Activated naive CD4-positive, alpha-beta T cell treated with Interleukin-2 at 50 U/mL for 16 hours (primary cell): ENCODE data around the gene NAGS.
"Not testable (repeated sequence)": the region's sequence is repeated elsewhere in the genome, so short reads cannot be mapped to it uniquely, and the experiment has no call there.

Source experiments
- DNase-seq: peaks from one replicate; pipeline ENCODE4 v3.0.0-alpha.2; 2020

NAGS gene

DNA sequence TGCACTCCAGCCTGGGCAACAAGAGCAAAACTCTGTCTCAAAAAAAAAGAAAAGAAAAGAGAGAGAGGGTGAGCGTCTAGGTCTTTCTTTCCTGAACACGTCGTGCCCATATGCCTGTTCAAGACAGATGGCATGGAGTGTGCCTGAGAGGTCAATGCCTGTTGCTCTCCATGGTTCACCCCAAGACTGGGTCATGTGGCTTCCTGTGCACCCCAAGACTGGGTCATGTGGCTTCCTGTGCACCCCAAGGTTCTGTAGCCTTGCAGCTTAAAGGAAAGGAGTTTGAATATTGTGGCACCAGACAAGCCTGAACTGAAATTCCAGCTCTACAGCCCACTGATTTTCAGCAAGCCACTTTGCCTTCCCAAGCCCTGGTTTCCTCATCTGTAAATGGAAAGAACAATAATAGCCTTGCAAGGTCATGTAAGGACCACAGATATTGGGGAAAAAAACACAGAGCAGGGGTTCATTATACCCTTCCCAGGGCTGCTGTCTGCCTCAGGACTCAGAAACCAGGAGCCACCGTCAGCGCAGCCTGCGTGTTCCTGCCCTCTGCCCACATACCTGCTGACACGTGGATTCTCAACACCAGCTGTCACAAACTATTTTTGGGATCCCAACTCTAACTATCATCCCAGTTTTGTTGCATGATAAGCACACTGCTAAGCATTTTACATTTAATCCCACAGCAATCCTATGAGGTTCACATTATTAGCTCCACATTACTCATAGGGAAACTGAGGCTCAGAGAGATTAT lies 18.0 kb upstream of the NAGS start:
- DNase-seq: no peak

- DNase-seq: no peak
Observed at GRCh38 chr17:43987131-43988021, 17.0 kb upstream of the NAGS start.

DNA sequence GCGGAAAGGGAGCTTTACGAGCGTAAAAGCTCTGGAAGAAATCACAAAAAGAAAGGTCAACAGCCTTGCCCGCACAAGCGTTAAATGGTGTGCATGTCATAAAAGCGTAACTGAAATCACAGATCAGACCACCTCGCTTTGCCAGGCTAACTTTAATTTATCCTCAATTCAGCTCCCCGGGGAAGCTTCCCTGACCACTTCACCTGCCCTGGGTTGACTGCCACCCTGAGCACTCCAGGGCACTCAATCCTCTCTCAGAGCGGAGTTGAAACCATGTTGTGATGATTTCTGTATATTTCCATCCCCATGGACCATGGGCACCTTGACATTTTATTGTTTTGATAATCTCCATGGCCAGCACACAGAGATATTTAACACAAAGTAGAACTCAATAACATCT lies 16.1 kb upstream of the NAGS start:
- no peak for DNase-seq

GRCh38 chr17:43992641-43993040 lies 11.8 kb upstream of the NAGS start:
- DNase-seq: no peak

GRCh38 chr17:43994272-43995149 lies 9.9 kb upstream of the NAGS start:
- DNase-seq: peak; percentile 70

DNA sequence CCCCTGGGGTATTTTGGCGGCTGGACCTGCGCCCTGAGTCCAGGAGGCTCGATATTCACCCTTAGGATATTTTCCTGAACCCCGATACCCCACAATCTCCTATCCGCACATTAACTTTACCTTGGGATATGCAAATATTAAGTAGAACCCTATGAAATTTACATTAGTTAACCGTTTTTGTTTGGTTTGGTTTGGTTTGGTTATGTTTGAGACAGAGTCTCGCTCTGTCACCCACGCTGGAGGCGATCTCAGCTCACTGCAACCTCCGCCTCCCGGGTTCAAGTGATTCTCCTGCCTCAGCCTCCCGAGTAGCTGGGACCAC lies 9.3 kb upstream of the NAGS start:
- DNase-seq: no peak

DNA sequence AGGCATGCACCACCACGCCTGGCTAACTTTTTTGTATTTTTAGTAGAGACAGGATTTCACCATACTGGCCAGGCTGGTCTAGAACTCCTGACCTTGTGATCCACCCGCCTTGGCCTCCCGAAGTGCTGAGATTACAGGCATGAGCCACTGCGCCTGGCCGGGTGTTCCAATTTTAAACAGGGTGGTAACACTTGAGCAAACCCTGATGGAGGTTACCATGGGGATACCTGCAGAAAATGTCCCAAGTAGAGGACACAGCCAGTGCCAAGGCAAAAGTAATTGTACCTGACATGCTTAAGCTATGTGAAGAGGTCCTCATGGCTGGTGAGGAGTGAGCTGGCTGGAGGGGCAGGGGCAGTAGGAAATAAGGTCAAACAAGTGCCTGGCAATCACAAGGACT lies 7.2 kb upstream of the NAGS start:
- DNase-seq: not testable (repeated sequence)

- no peak for DNase-seq
Observed at GRCh38 chr17:43998552-43998951, 5.9 kb upstream of the NAGS start.

DNA sequence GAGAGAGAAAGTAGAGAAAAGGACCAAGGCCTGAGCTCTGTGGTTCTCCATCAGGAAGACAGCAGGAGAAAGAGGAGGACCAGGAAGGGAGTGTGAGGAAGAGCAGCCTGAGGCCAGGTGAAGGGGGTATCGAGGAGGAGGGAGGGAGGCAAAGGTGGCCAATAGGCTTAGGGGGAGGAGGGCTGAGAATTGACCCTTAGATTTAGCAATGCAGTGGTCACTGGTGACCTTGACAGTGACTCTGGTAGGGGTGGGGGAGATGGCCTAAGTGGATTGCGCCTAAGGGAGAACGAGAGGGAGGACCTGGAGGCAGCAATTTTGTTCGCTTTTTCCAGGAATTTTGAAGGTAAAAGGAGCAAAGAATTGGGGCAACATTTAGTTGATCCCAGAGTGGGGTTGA lies 5.4 kb upstream of the NAGS start:
- no peak for DNase-seq

DNA sequence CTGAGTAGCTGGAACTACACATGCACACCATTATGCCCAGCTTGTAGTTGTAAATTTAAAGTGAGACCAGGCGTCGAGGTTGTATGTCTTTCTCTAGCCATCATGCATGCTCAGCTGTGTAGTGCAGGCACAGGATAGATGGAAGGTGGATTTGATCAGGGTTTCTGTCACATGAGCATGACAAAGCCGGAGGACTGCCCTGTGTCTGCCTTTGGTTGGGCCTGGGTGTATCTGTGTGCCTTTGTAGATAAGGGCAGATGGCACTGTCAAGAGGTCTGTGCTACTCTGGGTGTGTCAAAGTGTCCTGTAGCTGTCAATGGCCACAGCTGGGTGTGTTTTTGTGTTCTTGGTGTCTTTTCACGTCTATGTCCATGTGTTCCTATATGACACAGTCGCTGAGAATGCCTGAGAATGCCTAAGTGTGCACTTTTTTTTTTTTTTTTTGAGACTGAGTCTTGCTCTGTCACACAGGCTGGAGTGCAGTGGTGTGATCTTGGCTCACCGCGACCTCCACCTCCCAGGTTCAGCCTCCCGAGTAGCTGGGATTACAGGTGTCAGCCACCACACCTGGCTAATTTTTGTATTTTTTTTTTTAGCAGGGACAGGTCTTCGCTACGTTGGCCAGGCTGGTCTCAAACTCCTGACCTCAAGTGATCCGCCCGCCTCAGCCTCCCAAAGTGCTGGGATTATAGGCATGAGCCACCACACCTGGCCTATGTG lies 4.1 kb upstream of the NAGS start:
- no peak for DNase-seq

- DNase-seq: no peak
Observed at GRCh38 chr17:44000871-44001460, 3.5 kb upstream of the NAGS start.

DNA sequence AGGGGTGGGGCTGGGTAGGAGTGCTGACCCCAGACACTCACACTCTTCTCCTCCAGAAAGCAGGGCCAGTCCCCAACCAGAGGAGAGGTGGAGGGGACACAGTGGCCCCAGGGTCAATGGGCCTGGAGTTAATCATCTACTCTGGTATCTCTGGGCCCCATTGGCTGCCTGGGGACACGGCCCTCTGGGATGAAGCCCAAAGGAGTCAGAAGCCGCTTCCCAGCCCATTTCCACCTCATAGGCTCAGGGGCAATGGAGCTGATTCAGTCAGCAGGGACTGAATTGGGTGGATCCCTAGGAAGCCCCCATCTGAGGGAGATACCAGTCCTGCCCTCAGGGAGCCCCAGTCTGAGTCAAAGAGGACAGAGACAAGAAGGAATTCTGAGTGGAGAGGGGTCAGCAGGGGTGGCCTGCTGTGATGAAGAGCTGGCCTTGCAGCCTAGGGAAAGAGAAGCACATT lies 2.9 kb upstream of the NAGS start:
- no peak for DNase-seq

DNA sequence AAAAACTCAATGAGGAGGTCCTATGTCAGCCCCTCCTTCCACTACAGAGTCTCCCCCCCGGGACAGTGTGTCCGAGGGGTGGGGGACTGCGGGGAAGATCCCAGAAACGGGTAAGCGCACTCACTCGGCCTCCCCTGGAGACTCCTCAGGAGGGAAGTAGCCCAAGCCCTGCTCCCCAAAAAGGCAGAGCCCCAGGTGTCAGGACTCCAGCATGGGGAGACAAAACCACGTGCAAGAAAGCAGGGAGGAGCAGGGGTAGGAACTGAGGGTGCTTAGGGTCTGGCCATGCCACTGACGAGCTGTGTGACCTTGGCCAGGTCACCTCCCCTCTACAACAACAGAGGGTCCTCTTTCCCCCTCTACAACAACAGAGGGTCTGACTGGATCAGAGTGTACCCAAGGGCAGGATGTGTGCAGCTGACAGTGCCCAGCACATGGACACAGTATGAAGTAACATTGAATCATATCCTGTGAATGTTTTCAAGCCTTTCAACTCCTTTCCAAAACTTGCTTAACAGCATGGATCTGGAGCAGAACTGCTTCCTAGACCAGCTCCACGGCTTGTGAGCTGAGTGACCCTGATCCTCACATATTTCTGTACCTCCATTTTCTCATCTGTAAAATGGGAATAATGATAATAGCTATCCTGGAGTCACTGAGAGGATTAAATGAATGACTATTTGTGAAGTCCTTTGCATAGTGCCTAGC lies 2.1 kb upstream of the NAGS start:
- DNase-seq: no peak

DNA sequence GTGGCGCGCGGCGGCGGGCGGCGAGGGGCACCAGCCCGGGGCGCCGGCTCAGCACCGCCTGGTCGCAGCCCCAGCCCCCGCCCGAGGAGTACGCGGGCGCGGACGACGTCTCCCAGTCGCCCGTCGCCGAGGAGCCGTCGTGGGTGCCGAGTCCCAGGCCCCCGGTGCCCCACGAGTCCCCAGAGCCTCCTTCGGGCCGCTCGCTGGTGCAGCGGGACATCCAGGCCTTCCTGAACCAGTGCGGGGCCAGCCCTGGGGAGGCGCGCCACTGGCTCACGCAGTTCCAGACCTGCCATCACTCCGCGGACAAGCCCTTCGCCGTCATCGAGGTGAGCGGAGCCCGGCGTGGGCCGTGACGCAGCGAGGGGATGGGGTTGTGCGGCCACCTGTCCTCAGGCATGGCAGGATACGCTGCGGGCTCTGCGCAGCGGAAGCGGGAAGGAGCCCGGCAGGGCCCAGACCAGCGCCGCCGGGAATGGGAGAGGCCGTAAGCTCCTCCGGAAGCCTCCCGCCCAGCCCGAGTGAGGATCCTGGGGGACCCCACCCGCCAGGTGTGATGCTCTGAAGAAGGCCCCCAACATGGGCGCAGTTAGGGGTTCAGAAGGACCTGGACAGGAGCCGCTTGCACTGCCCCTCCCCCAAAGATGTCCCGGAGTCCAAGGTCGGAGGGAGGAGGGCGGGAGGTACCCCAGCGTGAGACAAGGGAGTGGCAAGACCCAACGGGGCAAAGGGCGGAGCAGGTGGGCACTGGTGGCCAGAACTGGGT lies 522 bp downstream of the NAGS start:
- DNase-seq: peak; percentile 27

DNA sequence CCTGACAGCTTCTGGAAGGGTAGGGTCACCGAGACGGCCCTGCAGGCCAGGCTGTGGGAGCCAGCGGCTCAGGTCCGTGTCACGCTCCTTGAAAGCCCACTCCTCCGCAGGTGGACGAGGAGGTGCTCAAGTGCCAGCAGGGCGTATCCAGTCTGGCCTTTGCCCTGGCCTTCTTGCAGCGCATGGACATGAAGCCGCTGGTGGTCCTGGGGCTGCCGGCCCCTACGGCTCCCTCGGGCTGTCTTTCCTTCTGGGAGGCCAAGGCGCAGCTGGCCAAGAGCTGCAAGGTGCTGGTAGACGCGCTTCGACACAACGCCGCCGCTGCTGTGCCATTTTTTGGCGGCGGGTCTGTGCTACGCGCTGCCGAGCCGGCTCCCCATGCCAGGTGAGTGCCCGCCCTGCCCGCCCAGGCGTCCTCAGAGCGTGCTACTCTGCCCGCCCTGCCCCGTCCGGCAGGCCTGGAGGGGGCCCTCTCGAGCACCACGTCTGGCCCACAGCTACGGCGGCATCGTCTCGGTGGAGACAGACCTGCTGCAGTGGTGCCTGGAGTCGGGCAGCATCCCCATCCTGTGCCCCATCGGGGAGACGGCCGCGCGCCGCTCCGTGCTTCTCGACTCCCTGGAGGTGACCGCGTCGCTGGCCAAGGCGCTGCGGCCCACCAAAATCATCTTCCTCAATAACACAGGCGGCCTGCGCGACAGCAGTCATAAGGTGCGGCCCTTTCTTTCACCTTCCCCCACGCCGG lies 1.3 kb downstream of the NAGS start:
- DNase-seq: peak; percentile 44

GRCh38 chr17:44006272-44006597 lies 1.8 kb downstream of the NAGS start:
- DNase-seq: peak; percentile 24

DNA sequence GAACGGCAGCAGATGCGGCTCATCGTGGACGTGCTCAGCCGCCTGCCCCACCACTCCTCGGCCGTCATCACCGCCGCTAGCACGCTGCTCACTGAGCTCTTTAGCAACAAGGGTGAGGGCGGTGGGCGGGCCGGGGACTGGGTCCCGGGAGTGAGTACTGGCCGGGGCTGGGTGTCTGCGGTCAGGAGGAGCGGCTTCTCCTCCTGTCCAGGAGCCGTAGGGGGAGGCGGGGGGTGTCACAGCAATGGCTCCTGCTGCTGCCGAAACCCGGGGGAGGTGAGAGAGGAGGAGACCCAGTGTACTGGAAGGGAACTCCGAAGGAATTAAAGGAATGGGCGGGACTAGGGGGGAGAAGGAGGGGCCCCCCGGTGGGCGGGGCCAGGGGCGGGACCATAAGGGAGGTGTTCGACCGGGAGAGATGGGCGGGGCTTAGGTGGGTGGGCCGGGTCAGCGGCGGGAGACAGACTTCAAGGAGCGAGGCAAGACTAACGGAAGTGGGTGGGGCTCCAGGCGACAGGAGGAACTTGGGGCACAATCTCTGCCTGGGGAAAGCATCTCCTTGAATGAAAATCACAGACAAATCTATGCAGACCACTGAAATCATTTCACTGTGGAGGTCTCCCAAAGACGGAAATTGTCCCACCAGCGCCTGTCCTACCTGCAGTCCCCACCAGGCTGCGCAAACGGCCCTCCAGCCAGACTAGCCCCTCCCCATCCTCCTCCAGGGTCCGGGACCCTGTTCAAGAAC lies 2.4 kb downstream of the NAGS start:
- DNase-seq: peak; percentile 97

GRCh38 chr17:44007346-44008204 lies 3.2 kb downstream of the NAGS start:
- DNase-seq: no peak
